Measurements from ENCODE around the gene RANBP9. TPM values are rescaled to one million over a fixed set of nuclear protein-coding genes. Genes with fewer than 3 reads are reported as not detected.
A peak's percentile ranks its signal among the peaks of the same experiment; 100 is the strongest.

RANBP9 gene
- total RNA-seq, 1 experiment from 2014 or later: 35.9 TPM

DNA sequence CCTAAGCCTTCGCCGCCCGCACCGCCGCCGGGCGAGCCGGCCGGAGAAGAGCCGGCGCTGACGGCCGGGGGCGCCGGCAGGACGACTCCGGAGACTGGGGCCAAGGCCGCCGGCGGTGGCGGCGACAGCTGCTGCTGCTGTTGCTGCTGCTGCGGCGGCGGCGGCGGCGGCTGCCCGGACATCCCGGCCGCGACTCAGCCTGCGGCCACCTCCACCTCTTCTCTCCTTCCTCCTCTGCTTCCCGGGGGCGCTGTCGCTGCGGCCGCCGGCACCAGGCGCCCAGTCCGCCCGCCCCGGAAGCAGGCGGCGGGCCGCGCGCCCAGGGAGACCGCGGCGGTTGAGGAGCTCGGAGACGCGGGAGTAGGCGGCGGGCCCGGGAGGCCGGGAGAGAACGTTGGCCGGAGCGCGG lies 307 bp downstream of the RANBP9 start:
- DNase-seq (ENCODE audit: low read depth): no peak

- DNase-seq (ENCODE audit: low read depth): no peak
Measured at GRCh38 chr6:13710552-13711323, 897 bp downstream of the RANBP9 start.

- DNase-seq (ENCODE audit: low read depth): no peak
Measured at GRCh38 chr6:13709689-13710551, 1.7 kb downstream of the RANBP9 start.

- DNase-seq (ENCODE audit: low read depth): no peak
Measured at GRCh38 chr6:13708736-13709135, 2.9 kb downstream of the RANBP9 start.

- no peak for DNase-seq (ENCODE audit: low read depth)
Measured at GRCh38 chr6:13703496-13703895, 8.1 kb downstream of the RANBP9 start.

GRCh38 chr6:13702809-13703302 lies 8.8 kb downstream of the RANBP9 start:
- no peak for DNase-seq (ENCODE audit: low read depth)

DNA sequence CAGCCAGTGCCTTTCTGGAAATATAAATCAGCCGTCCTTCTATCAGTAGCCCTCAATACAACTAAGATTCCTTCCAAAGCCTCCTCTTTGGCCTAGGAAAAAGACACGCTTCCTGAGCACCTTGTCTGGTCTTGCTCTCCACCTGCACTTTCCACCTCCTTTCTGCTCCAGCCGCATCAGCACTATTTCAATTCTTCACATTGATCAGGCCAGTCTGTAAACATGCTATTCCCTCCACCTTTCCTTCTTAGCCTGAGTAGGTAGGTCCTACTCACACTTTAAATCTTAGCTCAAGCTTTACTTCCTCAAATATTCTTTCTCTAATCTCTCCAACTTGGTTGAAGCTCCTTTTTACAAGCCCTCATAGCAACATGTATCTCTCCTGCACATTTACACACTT lies 11.4 kb downstream of the RANBP9 start:
- no peak for DNase-seq (ENCODE audit: low read depth)

DNA sequence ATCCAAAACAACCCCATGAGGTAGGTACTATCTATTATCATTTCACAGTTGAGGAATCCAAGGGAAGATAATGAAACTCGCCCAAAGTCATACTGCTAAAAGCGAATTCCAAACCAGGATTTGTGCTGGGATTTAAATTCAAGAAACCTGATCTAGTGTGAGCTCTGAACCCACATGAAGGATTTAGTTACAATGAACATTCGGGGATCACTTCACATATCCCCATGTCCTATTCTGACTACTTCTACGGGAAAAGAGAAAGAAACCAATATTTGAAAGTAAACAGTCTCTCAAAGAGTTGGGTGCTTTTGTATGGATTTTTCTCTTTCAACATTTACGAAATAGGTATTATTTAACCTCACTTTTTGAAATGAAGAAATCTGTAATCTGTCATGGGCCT lies 12.9 kb downstream of the RANBP9 start:
- no peak for DNase-seq (ENCODE audit: low read depth)

DNA sequence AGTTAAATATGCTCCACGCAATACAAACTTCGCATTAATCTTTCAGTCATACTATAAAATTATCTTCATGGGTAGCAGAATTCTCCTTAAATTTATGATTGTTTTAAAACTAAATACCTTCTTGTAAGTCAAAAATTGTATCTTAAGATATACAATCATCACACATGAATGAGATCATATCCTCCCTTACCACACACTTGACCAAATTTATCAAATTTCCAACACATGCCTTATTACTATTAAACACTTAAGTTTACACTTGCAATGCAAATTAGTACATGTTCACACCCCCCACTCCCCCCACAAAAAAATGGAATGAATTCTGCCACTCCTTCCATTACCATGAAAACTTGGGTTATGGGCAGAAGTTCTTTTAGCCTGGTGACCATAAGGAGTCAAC lies 13.8 kb downstream of the RANBP9 start:
- DNase-seq (ENCODE audit: low read depth): no peak

- peak; percentile 88 for DNase-seq (ENCODE audit: low read depth)
Measured at GRCh38 chr6:13696226-13696625, 15.4 kb downstream of the RANBP9 start.

GRCh38 chr6:13695252-13695651 lies 16.4 kb downstream of the RANBP9 start:
- DNase-seq (ENCODE audit: low read depth): no peak

DNA sequence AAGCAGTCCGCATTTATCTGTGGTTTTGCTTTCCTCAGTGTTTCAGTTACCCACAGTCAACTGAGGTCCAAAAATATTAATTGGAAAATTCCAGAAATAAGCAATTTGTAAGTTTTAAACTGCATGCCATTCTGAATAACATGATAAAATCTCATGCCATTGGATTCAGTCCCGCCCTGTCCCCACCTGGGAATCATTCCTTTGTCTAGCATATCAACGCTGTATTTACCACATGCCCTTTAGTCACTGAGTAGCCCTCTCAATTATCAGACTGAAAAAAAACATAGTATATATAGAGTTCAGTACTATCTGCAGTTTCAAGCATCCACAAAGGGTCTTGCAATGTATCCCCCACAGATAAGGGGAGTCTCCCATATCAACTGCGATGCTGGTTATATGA lies 17.1 kb downstream of the RANBP9 start:
- DNase-seq (ENCODE audit: low read depth): no peak

GRCh38 chr6:13689511-13690256 lies 22.0 kb downstream of the RANBP9 start:
- DNase-seq (ENCODE audit: low read depth): no peak

GRCh38 chr6:13688692-13689196 lies 22.9 kb downstream of the RANBP9 start:
- DNase-seq (ENCODE audit: low read depth): no peak

- DNase-seq (ENCODE audit: low read depth): no peak
Measured at GRCh38 chr6:13687917-13688351, 23.7 kb downstream of the RANBP9 start.

- DNase-seq (ENCODE audit: low read depth): no peak
Measured at GRCh38 chr6:13684855-13685254, 26.8 kb downstream of the RANBP9 start.

GRCh38 chr6:13683038-13683437 lies 28.6 kb downstream of the RANBP9 start:
- no peak for DNase-seq (ENCODE audit: low read depth)

DNA sequence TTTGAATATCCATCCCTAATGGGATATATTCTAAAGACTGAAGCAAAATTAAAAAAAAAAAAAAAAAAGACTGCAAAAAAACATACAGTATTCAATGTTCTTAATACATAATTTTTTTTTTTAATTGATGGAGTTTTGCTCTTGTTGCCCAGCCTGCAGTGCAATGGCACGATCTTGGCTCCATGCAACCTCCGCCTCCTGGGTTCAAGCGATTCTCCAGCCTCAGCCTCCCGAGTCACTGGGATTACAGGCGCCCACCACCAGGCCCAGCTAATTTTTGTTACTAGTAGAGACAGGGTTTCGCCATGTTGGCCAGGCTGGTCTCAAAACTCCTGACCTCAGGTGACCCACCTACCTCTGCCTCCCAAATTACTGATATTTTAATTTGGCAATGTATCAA lies 29.3 kb downstream of the RANBP9 start:
- no peak for DNase-seq (ENCODE audit: low read depth)

DNA sequence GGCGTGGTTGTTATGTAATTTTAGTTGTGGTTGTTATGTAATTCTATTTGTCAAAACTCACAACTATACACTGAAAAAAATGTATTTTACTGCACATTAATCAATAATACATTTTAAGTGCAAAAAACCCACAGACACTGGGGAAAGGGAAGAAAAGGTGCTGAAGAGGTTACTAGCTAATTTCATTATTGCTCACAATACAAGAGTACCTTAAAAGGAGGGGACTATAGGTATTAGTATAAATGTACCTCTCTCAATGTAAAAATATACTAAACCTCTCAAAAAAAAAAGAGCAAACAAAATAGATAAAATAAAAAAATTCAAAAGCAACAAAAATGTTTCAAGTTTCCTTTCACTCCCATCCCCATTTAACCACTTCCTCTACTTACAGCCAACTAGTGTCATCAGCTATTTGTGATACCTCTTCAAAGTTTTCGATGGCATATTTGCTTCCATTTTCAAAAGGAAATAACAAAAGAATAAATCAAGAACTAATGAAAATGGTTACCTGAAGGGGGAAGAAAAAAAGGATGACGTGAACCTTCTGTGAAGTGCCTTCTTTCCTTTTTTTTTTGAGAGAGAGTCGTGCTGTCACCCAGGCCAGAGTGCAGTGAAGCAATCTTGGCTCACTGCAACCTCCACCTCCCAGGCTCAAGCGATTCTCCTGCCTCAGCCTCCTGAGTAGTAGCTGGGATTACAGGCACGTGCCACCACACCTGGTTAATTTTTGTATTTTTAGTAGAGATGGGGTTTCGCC lies 30.2 kb downstream of the RANBP9 start:
- no peak for DNase-seq (ENCODE audit: low read depth)

DNA sequence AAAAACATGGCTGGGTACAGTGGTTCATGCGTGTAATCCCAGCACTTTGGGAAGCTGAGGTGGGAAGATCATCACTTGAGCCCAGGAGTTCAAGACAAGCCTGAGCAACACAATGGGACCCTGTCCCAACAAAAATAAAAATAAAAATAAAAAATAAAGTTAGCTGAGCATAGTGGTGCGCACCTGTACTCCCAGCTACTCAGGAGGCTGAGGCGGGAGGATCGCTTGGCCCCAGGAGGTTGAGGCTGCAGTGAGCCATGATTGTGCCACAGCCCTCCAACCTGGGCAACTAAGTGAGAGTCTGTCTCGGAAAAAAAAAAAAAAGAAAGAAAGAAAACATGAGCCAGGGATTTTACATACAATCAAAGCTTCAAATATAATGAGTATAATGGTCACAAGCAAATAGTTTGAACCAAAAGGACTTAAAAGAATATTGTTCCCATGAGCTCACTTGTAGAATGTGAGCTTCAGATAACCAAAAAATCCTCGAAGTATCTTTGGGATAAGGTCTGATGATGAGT lies 31.1 kb downstream of the RANBP9 start:
- no peak for DNase-seq (ENCODE audit: low read depth)

DNA sequence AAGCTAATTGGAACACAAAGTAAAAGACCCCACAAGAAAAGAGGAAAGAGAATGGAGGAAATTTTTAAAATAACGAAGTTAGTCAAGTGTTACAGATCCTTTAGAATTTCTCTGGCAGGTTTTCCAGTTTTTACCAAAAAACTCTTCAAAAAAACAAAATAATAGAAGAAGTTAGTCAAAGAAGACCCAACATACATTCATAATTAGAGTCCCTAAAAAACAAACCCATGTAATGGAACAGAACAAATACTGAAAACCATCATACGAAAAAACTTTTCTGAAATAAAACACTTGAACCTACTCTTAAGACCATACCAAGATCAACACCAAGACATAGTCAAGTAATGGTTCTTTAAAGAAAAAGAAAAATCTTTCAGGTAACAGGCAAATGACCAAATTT lies 31.6 kb downstream of the RANBP9 start:
- DNase-seq (ENCODE audit: low read depth): no peak

Data from LHCN-M2 (cell line).